ENCODE measurements around the gene TLR7.

Gene TLR7

DNA sequence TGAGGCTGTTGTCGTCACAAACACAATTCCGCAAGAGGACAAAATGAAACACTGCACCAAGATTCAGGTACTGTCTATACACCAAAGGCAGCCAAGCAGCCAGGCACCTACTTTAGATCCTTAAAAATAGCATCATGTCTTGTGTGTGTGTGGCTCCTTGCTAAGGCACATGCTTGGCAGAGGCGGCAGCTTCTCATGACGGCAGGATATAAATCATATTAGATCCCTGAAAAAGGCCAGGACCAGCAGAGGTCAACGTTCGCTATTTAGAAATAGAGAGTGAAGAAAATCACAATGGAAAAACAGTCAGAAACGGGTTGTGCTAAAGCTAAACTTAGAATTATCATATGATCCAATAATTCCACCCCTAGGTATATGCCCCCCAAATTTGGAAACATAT is 46.1 kb upstream of the TLR7 start:
- Histone ChIP-seq H3K27ac (ENCODE audit: extremely low read depth, low read depth, low read length) (no peak overlapping the region), H3K4me1 (ENCODE audit: control insufficient read depth, insufficient read depth, low read length) (no peaks in the 10 kb centered on the region), H3K9me3 (ENCODE audit: control insufficient read depth, insufficient read depth, low read depth, low read length) (no peaks in the 10 kb centered on the region), H3K36me3 (ENCODE audit: control insufficient read depth in 2 of 2, insufficient read depth in 1 of 2, low read length in 2 of 2) (peaks cover 15 to 66% of the 10 kb centered on the region in 2 experiments), H3K4me3 (ENCODE audit: low read depth, low read length) (no peak overlapping the region)
- no peak for TF ChIP-seq ZNF10 (tag by site-specific recombination; IDR thresholded peaks at IDR 0.05)
- TF ChIP-seq, protein P1, sequence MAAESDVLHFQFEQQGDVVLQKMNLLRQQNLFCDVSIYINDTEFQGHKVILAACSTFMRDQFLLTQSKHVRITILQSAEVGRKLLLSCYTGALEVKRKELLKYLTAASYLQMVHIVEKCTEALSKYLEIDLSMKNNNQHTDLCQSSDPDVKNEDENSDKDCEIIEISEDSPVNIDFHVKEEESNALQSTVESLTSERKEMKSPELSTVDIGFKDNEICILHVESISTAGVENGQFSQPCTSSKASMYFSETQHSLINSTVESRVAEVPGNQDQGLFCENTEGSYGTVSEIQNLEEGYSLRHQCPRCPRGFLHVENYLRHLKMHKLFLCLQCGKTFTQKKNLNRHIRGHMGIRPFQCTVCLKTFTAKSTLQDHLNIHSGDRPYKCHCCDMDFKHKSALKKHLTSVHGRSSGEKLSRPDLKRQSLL (tag by site-specific recombination; IDR thresholded peaks at IDR 0.05): no peak
- TF ChIP-seq ZNF16 (tag by site-specific recombination; IDR thresholded peaks at IDR 0.05; ENCODE audit: low read depth): no peak
- TF ChIP-seq ZNF292 (tag by site-specific recombination; IDR thresholded peaks at IDR 0.05; ENCODE audit: borderline replicate concordance, low read depth): no peak
- TF ChIP-seq, protein P2, sequence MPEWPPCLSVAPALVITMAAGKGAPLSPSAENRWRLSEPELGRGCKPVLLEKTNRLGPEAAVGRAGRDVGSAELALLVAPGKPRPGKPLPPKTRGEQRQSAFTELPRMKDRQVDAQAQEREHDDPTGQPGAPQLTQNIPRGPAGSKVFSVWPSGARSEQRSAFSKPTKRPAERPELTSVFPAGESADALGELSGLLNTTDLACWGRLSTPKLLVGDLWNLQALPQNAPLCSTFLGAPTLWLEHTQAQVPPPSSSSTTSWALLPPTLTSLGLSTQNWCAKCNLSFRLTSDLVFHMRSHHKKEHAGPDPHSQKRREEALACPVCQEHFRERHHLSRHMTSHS (tag by site-specific recombination; IDR thresholded peaks at IDR 0.05): no peak
- no peak for TF ChIP-seq TRIM28 (IDR thresholded peaks at IDR 0.05; ENCODE audit: borderline replicate concordance, low read length)
- TF ChIP-seq KLF8 (tag by site-specific recombination; IDR thresholded peaks at IDR 0.05): no peak
- no peak for TF ChIP-seq ZNF211 (tag by site-specific recombination; IDR thresholded peaks at IDR 0.05; ENCODE audit: low read depth)
- TF ChIP-seq, protein P3, sequence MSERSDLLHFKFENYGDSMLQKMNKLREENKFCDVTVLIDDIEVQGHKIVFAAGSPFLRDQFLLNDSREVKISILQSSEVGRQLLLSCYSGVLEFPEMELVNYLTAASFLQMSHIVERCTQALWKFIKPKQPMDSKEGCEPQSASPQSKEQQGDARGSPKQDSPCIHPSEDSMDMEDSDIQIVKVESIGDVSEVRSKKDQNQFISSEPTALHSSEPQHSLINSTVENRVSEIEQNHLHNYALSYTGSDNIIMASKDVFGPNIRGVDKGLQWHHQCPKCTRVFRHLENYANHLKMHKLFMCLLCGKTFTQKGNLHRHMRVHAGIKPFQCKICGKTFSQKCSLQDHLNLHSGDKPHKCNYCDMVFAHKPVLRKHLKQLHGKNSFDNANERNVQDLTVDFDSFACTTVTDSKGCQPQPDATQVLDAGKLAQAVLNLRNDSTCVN (tag by site-specific recombination; optimal IDR thresholded peaks at IDR 0.05): no peak
- TF ChIP-seq, protein P4, sequence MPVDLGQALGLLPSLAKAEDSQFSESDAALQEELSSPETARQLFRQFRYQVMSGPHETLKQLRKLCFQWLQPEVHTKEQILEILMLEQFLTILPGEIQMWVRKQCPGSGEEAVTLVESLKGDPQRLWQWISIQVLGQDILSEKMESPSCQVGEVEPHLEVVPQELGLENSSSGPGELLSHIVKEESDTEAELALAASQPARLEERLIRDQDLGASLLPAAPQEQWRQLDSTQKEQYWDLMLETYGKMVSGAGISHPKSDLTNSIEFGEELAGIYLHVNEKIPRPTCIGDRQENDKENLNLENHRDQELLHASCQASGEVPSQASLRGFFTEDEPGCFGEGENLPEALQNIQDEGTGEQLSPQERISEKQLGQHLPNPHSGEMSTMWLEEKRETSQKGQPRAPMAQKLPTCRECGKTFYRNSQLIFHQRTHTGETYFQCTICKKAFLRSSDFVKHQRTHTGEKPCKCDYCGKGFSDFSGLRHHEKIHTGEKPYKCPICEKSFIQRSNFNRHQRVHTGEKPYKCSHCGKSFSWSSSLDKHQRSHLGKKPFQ (tag by site-specific recombination; IDR thresholded peaks at IDR 0.05): no peak
- TF ChIP-seq ZNF19 (tag by site-specific recombination; IDR thresholded peaks at IDR 0.05; ENCODE audit: low read depth): no peak
- POLR2A ChIA-PET: no interaction called here
- CTCF ChIA-PET: no interaction called here

DNA sequence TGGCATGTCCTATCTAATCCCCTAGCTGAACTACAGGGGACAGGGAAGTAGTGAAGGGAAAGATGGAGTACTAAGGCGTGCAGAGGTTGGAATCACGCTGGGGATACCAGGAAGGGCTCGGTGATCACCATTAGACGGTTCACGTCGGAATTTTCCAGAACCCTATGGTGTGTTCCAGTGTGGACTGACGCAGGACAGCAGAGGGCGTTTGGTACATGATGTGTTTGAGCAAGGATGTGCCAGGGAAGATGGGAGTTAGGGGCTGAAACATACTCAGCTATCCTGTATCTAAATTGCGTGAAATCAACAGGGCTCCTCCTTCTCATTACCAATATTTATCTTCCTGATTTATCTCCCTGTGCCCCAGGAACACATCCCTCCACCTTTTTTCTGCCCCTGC is 41.9 kb upstream of the TLR7 start:
- Histone ChIP-seq H3K9me3 (ENCODE audit: control insufficient read depth, insufficient read depth, low read depth, low read length) (no peaks in the 10 kb centered on the region), H3K4me1 (ENCODE audit: control insufficient read depth, insufficient read depth, low read length) (no peaks in the 10 kb centered on the region), H3K27ac (ENCODE audit: extremely low read depth, low read depth, low read length) (no peak overlapping the region), H3K4me3 (ENCODE audit: low read depth, low read length) (no peak overlapping the region), H3K36me3 (ENCODE audit: control insufficient read depth in 2 of 2, insufficient read depth in 1 of 2, low read length in 2 of 2) (peaks cover 11 to 49% of the 10 kb centered on the region in 2 experiments; a peak in 2 of 3 replicates)
- TF ChIP-seq, protein P5, sequence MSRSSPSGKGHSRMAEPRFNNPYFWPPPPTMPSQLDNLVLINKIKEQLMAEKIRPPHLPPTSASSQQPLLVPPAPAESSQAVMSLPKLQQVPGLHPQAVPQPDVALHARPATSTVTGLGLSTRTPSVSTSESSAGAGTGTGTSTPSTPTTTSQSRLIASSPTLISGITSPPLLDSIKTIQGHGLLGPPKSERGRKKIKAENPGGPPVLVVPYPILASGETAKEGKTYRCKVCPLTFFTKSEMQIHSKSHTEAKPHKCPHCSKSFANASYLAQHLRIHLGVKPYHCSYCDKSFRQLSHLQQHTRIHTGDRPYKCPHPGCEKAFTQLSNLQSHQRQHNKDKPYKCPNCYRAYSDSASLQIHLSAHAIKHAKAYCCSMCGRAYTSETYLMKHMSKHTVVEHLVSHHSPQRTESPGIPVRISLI (tag by site-specific recombination; IDR thresholded peaks at IDR 0.05): no peak
- TF ChIP-seq ZBTB1 (tag by site-specific recombination; IDR thresholded peaks at IDR 0.05): no peak
- TF ChIP-seq ZNF292 (tag by site-specific recombination; IDR thresholded peaks at IDR 0.05; ENCODE audit: borderline replicate concordance, low read depth): no peak
- no peak for TF ChIP-seq ZFP69B (tag by site-specific recombination; IDR thresholded peaks at IDR 0.05)
- TF ChIP-seq, protein P6, sequence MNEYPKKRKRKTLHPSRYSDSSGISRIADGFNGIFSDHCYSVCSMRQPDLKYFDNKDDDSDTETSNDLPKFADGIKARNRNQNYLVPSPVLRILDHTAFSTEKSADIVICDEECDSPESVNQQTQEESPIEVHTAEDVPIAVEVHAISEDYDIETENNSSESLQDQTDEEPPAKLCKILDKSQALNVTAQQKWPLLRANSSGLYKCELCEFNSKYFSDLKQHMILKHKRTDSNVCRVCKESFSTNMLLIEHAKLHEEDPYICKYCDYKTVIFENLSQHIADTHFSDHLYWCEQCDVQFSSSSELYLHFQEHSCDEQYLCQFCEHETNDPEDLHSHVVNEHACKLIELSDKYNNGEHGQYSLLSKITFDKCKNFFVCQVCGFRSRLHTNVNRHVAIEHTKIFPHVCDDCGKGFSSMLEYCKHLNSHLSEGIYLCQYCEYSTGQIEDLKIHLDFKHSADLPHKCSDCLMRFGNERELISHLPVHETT (tag by site-specific recombination; IDR thresholded peaks at IDR 0.05): no peak
- TF ChIP-seq ZNF311 (tag by site-specific recombination; IDR thresholded peaks at IDR 0.05; ENCODE audit: borderline replicate concordance): no peak
- no peak for TF ChIP-seq ZNF629 (tag by site-specific recombination; IDR thresholded peaks at IDR 0.05)
- TF ChIP-seq, protein P7, sequence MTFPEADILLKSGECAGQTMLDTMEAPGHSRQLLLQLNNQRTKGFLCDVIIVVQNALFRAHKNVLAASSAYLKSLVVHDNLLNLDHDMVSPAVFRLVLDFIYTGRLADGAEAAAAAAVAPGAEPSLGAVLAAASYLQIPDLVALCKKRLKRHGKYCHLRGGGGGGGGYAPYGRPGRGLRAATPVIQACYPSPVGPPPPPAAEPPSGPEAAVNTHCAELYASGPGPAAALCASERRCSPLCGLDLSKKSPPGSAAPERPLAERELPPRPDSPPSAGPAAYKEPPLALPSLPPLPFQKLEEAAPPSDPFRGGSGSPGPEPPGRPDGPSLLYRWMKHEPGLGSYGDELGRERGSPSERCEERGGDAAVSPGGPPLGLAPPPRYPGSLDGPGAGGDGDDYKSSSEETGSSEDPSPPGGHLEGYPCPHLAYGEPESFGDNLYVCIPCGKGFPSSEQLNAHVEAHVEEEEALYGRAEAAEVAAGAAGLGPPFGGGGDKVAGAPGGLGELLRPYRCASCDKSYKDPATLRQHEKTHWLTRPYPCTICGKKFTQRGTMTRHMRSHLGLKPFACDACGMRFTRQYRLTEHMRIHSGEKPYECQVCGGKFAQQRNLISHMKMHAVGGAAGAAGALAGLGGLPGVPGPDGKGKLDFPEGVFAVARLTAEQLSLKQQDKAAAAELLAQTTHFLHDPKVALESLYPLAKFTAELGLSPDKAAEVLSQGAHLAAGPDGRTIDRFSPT (tag by site-specific recombination; IDR thresholded peaks at IDR 0.05): no peak
- ChIA-PET POLR2A (interaction anchor here (0.9 kb wide), 1 partner anchor 11 kb away, joined by 3 read pairs; no protein-coding TSS in a partner anchor), CTCF (interaction anchor here (0.6 to 2.0 kb wide), 4 partner anchors 11 to 432 kb away, joined by 3 to 8 read pairs (median 5); no protein-coding TSS in a partner anchor)

Measured in HEK293 (cell line).